ENCODE measurements around the gene TGDS.
"Not testable (repeated sequence)": the region's sequence is repeated elsewhere in the genome, so short reads cannot be mapped to it uniquely, and the experiment has no call there.

TGDS gene, protein sequence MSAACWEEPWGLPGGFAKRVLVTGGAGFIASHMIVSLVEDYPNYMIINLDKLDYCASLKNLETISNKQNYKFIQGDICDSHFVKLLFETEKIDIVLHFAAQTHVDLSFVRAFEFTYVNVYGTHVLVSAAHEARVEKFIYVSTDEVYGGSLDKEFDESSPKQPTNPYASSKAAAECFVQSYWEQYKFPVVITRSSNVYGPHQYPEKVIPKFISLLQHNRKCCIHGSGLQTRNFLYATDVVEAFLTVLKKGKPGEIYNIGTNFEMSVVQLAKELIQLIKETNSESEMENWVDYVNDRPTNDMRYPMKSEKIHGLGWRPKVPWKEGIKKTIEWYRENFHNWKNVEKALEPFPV

DNA sequence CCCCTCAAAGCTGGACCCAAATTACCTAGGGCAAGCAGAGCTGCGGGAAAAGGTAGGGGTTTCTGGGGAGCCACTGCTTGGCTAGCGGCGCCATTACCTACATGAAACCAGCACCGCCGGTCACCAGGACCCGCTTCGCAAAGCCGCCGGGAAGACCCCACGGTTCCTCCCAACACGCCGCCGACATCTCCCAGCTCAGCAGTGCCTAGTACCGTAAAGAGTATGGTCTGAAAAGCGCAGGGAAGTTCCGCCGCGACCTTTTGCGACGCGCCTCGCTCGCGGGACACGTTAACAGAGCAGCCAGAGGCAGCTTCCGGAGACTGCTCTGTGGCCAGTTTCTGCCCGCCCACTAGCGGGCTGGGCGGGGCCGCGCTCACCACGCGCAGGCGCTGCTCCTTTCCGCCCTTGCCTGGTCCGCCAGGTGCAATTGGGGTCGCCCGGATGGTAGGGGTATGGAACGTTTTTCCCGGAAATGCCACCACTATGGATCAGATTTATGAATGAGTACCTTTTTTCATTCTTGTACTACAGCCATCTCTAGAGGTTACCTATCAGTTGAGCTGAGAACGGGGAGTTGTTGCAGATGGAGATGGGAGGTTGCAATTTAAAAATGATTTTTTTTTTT, at the start of gene TGDS:
Gene TGDS (minus strand): TSS at position 203 of the 625 bp plus-strand sequence. CDS start 16 bp downstream, at position 187.
- DNase-seq (ENCODE audit: low read depth, low spot score) = peak; percentile 85
- H3K4me3 ChIP-seq (ENCODE audit: insufficient read length, low read depth) = peak within 1 kb of the TSS; percentile 92
- peak within 1 kb of the TSS; percentile 92 for H3K9ac ChIP-seq (ENCODE audit: insufficient read length, low read depth)
- TF ChIP-seq ZNF274 (IDR thresholded peaks at IDR 0.05; ENCODE audit: low read depth, low read length) (no peak), YY1 (IDR thresholded peaks at IDR 0.05; ENCODE audit: insufficient read depth, insufficient read length) (no peak), SUZ12 (IDR thresholded peaks at IDR 0.05; ENCODE audit: extremely low read depth, insufficient read depth, insufficient read length) (no peak)
- peaks cover 8% of the 10 kb centered on the region; the same call in 1 of the 2 replicates for H3K9me3 ChIP-seq (ENCODE audit: insufficient read depth, low read length)
- H3K4me1 ChIP-seq (ENCODE audit: insufficient read depth, insufficient read length) = no peaks in the 10 kb centered on the region
- peaks cover 5% of the 10 kb centered on the region for H3K27me3 ChIP-seq (ENCODE audit: insufficient read depth, insufficient read length)
- H3K36me3 ChIP-seq (ENCODE audit: insufficient read depth, insufficient read length, low read length) = peaks cover 20% of the 10 kb centered on the region

- Histone ChIP-seq H3K9me3 (ENCODE audit: insufficient read depth, low read length) (no peaks in the 10 kb centered on the region), H3K36me3 (ENCODE audit: insufficient read depth, insufficient read length, low read length) (no peaks in the 10 kb centered on the region), H3K4me3 (ENCODE audit: insufficient read length, low read depth) (no peak overlapping the region), H3K4me1 (ENCODE audit: insufficient read depth, insufficient read length) (no peaks in the 10 kb centered on the region), H3K27me3 (ENCODE audit: insufficient read depth, insufficient read length) (no peaks in the 10 kb centered on the region), H3K9ac (ENCODE audit: insufficient read length, low read depth) (no peak overlapping the region)
- TF ChIP-seq SUZ12 (IDR thresholded peaks at IDR 0.05; ENCODE audit: extremely low read depth, insufficient read depth, insufficient read length) = no peak
- TF ChIP-seq YY1 (IDR thresholded peaks at IDR 0.05; ENCODE audit: insufficient read depth, insufficient read length) = no peak
- no peak for TF ChIP-seq ZNF274 (IDR thresholded peaks at IDR 0.05; ENCODE audit: low read depth, low read length)
- DNase-seq (ENCODE audit: low read depth, low spot score) = no peak
Measured at GRCh38 chr13:94641409-94641941, 45.5 kb upstream of the TGDS start.

DNA sequence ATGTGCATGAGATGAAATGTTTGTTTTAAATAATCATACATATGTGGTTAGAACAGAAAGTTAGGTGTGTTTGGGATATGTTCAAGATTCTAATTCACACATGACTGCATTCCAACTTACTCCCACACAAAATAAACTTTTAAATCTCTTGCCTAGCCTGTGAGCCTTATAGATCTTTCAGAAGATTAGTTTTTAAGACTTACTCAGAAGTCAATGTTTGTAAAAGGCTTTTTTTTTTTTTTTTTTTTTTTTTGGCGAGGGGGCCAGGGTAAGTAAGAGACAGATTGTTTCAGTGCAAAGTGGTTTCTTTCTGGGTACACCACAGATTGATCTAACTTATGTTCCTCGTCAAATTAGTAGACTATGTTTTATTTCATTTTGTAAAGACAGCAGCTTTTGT, 44.8 kb upstream of the TGDS start:
- Histone ChIP-seq H3K9me3 (ENCODE audit: insufficient read depth, low read length) (no peaks in the 10 kb centered on the region), H3K36me3 (ENCODE audit: insufficient read depth, insufficient read length, low read length) (no peaks in the 10 kb centered on the region), H3K4me1 (ENCODE audit: insufficient read depth, insufficient read length) (no peaks in the 10 kb centered on the region), H3K4me3 (ENCODE audit: insufficient read length, low read depth) (no peak overlapping the region), H3K27me3 (ENCODE audit: insufficient read depth, insufficient read length) (no peaks in the 10 kb centered on the region), H3K9ac (ENCODE audit: insufficient read length, low read depth) (no peak overlapping the region)
- TF ChIP-seq YY1 (IDR thresholded peaks at IDR 0.05; ENCODE audit: insufficient read depth, insufficient read length) (no peak), ZNF274 (IDR thresholded peaks at IDR 0.05; ENCODE audit: low read depth, low read length) (no peak), SUZ12 (IDR thresholded peaks at IDR 0.05; ENCODE audit: extremely low read depth, insufficient read depth, insufficient read length) (no peak)
- no peak for DNase-seq (ENCODE audit: low read depth, low spot score)

GRCh38 chr13:94637677-94638076, 41.7 kb upstream of the TGDS start:
- not testable (repeated sequence) for DNase-seq (ENCODE audit: low read depth, low spot score); H3K27me3 ChIP-seq (ENCODE audit: insufficient read depth, insufficient read length); H3K4me1 ChIP-seq (ENCODE audit: insufficient read depth, insufficient read length); H3K9me3 ChIP-seq (ENCODE audit: insufficient read depth, low read length); H3K36me3 ChIP-seq (ENCODE audit: insufficient read depth, insufficient read length, low read length); H3K9ac ChIP-seq (ENCODE audit: insufficient read length, low read depth); H3K4me3 ChIP-seq (ENCODE audit: insufficient read length, low read depth)

DNA sequence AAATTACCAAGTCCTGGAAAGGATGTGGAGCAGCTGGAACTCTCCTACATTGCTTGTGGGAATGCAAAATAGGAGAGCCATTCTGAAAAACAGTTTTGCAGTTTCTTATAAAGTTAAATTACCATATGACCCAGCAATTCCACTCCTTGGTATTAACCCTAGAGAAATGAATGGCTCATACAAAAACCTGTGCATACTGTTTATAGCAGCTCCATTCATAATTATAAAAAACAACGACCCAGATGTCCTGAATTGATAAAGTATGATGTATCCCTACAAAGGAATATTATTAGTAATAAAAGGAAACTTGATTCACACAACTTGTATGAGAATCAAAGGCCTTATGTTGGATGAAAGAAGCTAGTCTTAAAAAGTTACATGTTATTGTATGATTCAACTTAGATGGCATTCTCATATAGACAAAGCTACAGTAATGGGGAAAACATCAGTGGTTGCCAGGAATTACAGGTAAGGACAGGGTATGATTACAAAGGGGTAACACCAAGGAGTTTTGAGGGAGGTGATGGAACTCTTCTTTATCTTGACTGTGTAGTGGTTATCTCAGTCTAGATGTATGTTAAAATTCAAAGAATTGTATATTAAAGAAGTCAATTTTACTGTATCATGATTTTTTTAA, 41.1 kb upstream of the TGDS start:
- no peak for DNase-seq (ENCODE audit: low read depth, low spot score)
- no peak overlapping the region for H3K4me3 ChIP-seq (ENCODE audit: insufficient read length, low read depth)
- no peaks in the 10 kb centered on the region for H3K9me3 ChIP-seq (ENCODE audit: insufficient read depth, low read length)
- no peak overlapping the region for H3K9ac ChIP-seq (ENCODE audit: insufficient read length, low read depth)
- H3K27me3 ChIP-seq (ENCODE audit: insufficient read depth, insufficient read length) = no peaks in the 10 kb centered on the region
- no peaks in the 10 kb centered on the region for H3K4me1 ChIP-seq (ENCODE audit: insufficient read depth, insufficient read length)
- peaks cover 4% of the 10 kb centered on the region for H3K36me3 ChIP-seq (ENCODE audit: insufficient read depth, insufficient read length, low read length)
- TF ChIP-seq ZNF274 (IDR thresholded peaks at IDR 0.05; ENCODE audit: low read depth, low read length) (no peak), SUZ12 (IDR thresholded peaks at IDR 0.05; ENCODE audit: extremely low read depth, insufficient read depth, insufficient read length) (no peak), YY1 (IDR thresholded peaks at IDR 0.05; ENCODE audit: insufficient read depth, insufficient read length) (no peak)

- not testable (repeated sequence) for H3K9me3 ChIP-seq (ENCODE audit: insufficient read depth, low read length); H3K4me1 ChIP-seq (ENCODE audit: insufficient read depth, insufficient read length); H3K9ac ChIP-seq (ENCODE audit: insufficient read length, low read depth); DNase-seq (ENCODE audit: low read depth, low spot score); H3K36me3 ChIP-seq (ENCODE audit: insufficient read depth, insufficient read length, low read length); H3K27me3 ChIP-seq (ENCODE audit: insufficient read depth, insufficient read length); H3K4me3 ChIP-seq (ENCODE audit: insufficient read length, low read depth)
Measured at GRCh38 chr13:94636096-94636495, 40.1 kb upstream of the TGDS start.

DNA sequence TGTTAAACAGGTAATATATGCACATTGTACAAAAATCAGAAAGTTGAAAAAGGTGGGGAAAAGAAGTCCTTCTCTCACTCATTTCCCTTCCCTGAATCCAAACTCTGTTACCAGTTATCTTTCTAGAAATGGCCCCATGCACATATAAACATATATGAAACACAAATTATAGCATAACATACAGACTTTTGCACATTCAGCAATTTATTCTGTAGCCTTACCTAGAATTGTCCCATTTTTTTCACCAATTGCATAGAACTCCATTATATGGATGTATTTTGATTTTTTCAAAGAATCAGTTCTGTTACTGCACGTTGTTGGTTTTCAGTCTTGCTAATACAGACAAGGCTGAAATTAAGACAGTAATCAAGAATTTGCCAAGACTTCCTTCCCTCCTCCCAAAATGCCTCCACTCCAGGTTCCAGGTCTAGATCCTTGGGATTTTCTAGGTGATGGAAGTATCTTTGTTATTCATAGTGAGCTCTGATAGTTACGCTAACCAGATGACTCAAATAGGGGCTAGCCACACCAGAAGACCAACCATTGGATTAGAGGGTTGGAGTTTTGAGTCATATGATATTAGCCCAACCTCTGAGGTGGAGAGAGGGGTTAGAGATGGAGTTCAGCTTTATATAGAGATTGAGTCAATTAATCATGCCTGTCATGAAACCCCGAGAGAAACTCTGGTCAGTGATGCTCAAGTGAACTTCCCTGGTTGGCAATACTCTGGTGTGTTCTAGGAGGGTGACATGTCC, 36.5 kb upstream of the TGDS start:
- Histone ChIP-seq H3K4me1 (ENCODE audit: insufficient read depth, insufficient read length) (no peaks in the 10 kb centered on the region), H3K36me3 (ENCODE audit: insufficient read depth, insufficient read length, low read length) (peaks cover 23% of the 10 kb centered on the region), H3K4me3 (ENCODE audit: insufficient read length, low read depth) (no peak overlapping the region), H3K9me3 (ENCODE audit: insufficient read depth, low read length) (no peaks in the 10 kb centered on the region), H3K27me3 (ENCODE audit: insufficient read depth, insufficient read length) (no peaks in the 10 kb centered on the region), H3K9ac (ENCODE audit: insufficient read length, low read depth) (no peak overlapping the region)
- DNase-seq (ENCODE audit: low read depth, low spot score) = no peak
- TF ChIP-seq ZNF274 (IDR thresholded peaks at IDR 0.05; ENCODE audit: low read depth, low read length) (no peak), SUZ12 (IDR thresholded peaks at IDR 0.05; ENCODE audit: extremely low read depth, insufficient read depth, insufficient read length) (no peak), YY1 (IDR thresholded peaks at IDR 0.05; ENCODE audit: insufficient read depth, insufficient read length) (no peak)

All from NT2/D1 (cell line).